HG03097 (cell line): ENCODE data around the gene UGT2B7.
"Not testable (repeated sequence)": the region's sequence is repeated elsewhere in the genome, so short reads cannot be mapped to it uniquely, and the experiment has no call there.

Experiments used
- ATAC-seq: cut with Tn5 transposase; IDR thresholded peaks from one replicate; pipeline ENCODE4 v1.9.1; 2021; ENCODE audit not compliant: unreplicated experiment, low FRiP score

Gene UGT2B7

DNA sequence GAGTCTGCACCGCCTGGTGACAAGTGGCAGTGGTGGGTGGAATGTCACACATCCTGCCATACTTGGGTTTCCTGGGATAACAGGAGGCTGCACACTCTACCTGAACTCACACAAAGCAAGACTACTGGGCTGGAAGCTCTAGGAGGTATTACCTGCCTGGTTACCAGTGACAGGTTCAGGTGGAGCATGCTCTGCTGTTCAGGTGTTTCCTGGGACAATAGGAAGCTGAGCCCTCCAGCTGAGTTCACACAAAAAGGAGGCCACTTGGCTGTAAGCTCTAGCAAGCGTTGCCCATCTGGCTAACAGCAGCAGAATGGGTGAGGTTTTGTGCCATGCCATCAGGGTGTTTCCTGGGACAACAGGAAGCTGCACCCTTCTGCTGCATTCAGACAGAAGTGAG is 17.4 kb upstream of the UGT2B7 start:
- no peak for ATAC-seq

DNA sequence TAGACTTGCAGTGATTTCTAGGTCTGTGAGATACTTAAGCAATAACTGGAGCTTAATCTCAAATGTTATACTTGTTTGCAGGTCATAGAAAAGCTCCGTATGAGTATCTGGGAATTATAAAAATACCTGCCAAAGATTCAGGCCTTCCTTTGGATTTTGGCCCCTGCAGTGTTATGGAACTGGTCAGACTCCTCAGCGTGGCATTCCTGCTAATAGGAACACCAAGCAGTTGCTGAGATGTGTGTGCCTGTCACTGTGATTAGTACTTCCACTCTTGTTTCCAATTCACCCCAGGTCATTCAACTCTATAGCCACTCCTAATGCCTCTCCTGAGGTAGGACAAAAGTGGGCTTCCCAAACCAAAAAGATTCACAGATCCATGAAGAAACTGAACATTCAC is 7.8 kb upstream of the UGT2B7 start:
- no peak for ATAC-seq

DNA sequence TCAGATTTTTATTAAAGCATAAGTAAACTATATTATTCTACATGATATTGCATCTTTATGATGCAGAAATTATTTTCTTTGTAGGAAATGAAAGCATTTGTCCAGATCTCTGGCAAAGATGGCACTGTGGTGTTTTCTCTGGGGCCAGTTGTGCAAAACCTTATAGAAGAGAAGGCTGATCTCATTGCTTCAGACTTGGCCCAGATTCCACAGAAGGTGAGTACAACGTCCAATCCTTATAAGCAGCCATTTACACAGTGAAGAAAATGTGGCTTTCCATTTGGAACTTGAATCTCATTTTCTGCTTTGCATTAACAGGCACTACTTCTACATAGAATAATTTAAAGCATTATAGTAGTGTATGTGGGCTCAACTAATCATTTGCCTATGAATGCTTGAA is 6.9 kb upstream of the UGT2B7 start:
- ATAC-seq = no peak

DNA sequence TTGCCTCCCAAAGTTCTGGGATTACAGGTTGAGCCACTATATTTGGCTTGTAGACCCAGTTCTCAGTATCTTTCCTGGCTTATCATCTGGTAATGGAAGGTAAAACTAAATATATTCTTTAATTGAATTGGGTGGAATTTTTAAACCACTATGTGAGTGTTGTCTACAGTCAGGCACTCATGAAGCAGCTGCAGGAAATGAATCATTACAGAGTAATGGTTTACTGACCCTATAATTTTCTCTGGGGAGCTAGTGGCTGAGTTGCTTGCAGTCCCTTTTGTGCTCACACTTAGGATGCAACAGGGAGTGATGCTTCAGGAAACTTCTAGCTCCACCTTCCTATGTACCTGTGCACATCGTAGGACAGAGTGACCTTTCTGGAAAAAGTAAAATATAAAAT is 4.1 kb upstream of the UGT2B7 start:
- no peak for ATAC-seq

DNA sequence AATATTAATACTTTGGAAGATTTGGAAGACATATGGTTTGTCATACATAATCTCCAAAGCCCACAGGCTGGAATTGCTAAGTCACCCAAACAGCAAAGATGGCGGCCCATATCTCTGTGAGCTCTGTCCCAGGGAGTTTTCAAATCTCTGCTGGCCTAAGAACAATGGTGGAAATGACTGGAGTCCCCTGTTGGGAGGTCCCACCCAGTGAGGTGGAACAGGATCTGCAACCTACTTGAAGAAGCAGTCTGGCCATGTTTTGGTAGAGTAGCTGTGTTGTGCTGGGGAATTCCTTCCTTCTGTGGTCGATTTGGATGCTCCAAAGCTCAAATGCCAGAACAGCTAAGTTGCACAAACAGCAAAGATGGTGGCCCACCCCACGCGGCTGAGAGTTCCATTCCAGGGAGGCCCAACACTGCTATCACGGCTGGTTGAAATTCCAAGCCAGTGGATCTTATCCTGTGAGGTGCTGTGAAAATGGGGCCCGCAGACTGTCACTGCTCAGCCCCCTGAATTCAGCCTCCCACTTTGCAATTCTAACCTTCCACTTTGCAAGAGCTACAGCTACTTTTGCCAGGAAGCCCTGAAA is 3.2 kb upstream of the UGT2B7 start:
- ATAC-seq = no peak

DNA sequence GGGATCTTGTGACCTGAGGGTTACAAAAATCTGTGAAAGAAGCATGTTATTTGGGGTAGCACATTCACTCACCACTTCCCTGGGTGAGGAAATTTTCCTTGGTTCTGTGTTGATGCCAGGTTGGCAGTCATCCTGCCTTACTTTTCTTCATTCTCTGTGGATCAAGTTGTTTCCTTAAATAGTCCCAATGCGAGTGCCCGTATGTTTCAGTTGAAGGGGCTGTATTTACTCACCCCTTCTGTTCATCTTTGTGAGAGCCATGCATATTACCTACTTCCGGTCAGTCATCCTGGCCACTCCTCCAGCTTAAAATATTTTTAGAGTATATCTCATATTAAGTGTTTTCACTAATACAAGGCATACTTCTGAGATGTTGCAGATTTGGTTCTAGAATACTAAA is 2.6 kb upstream of the UGT2B7 start:
- no peak for ATAC-seq

DNA sequence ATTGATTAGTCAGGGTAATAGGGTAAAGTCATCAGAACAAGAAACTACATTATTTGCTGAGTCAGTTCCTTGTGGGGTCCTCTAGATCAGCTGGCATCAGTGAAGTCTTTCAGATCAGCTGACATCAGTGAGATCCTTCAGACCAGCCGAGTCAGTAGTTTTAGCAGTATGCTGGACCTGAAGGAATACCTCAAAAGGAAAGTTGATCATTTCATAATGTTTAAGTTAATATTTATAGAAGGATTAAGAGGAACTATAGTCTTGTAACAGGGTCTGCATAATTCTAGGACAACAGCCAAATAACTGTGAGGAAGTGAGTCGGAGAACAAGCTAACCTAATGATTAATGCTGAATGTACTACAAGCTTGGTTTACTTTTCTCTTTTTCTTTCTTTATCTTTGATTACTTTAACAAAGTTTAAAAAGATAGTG is 958 bp upstream of the UGT2B7 start:
- peak; percentile 49 for ATAC-seq

DNA sequence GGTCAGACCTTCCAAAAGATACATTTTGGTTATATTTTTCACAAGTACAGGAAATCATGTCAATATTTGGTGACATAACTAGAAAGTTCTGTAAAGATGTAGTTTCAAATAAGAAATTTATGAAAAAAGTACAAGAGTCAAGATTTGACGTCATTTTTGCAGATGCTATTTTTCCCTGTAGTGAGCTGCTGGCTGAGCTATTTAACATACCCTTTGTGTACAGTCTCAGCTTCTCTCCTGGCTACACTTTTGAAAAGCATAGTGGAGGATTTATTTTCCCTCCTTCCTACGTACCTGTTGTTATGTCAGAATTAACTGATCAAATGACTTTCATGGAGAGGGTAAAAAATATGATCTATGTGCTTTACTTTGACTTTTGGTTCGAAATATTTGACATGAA is 536 bp downstream of the UGT2B7 start:
- no peak for ATAC-seq

DNA sequence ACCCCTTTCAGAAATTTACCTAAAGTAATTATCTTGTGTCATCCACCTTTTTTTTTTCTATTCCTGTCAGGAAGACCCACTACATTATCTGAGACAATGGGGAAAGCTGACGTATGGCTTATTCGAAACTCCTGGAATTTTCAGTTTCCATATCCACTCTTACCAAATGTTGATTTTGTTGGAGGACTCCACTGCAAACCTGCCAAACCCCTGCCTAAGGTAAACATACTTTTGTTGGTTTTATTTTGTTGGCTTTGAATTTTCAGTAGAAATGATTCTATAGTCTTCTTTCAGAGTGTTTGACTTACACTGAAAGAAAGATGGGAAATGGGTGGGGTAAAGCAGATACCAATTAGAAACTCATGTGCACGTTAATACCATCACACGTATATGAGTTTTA is 2.2 kb downstream of the UGT2B7 start:
- no peak for ATAC-seq

DNA sequence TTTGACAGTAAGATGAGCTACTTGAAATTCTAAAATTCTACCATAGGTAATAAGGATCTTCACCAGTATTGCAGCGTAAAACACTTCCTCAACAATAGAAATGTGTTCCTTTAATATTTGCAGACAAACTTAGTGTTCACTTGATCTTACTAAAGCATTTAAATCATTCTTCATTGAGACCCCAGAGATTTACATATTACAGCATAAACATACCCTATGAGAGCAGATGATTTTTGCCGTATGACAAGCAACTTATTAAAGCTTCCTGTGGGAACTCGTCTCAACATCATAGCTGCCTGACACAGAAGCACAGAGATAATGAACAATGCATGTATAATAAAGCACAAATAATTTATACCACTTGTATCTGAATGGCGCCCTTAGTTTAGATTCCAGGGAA is 3.6 kb downstream of the UGT2B7 start:
- ATAC-seq = no peak

DNA sequence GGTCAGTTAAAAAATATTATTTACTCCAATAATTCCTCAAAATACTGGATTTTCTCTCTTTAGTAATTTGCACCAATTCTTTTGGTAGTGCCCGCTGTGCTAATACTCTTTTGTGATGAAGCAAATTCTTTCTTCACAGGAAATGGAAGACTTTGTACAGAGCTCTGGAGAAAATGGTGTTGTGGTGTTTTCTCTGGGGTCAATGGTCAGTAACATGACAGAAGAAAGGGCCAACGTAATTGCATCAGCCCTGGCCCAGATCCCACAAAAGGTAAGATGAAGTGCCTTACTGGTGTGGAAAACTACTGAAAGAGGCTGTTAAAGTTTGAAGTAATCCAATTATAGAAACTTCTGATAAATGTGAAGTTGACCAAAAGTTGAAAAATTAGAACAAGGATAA is 6.4 kb downstream of the UGT2B7 start:
- not testable (repeated sequence) for ATAC-seq

DNA sequence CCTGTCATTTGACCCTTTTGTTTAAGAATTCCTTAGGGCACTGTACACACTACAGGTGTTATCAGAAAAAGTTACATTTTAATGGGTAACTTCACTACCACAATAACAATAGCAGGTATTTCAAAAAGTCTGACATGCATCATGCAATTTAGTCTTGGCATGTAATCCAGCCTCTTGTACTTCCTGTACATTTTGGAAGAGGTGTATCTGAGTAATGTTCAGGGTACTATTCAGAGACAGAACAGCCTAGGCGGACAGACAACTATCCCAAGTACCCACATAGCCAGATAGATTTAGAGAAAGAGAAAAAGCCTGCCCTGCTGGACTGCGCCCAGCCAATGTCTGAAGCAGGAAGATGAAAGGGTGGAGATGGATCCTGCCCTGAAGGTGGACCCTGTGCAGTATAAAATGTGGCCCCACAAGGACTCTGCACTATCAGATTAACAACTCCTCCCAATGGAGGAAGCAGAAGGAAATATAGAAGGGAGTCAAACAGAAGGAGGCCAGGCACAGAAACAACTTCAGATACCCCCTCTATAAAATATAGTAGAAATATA is 8.5 kb downstream of the UGT2B7 start:
- ATAC-seq = no peak

DNA sequence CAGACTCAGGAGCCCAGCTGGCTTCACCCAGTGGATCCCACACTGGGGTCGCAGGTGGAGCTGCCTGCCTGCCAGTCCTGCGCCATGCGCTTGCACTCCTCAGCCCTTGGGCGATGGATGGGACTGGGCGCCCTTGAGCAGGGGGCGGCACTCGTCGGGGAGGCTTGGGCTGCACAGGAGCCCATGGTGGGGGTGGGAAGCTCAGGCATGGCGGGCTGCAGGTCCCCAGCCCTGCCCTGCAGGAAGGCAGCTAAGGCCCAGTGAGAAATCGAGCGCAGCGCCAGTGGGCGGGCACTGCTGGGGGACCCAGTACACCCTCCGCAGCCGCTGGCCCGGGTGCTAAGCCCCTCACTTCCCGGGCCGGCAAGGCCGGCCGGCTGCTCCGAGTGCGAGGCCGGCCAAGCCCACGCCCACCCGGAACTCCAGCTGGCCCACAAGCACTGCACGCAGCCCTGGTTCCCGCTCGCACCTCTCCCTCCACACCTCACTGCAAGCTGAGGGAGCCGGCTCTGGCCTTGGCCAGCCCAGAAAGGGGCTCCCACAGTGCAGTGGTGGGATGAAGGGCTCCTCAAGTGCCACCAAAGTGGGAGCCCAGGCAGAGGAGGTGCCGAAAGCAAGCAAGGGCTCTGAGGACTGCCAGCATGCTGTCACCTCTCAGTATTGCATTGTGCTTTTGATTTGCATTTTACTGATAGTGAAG is 19.0 kb downstream of the UGT2B7 start:
- not testable (repeated sequence) for ATAC-seq

DNA sequence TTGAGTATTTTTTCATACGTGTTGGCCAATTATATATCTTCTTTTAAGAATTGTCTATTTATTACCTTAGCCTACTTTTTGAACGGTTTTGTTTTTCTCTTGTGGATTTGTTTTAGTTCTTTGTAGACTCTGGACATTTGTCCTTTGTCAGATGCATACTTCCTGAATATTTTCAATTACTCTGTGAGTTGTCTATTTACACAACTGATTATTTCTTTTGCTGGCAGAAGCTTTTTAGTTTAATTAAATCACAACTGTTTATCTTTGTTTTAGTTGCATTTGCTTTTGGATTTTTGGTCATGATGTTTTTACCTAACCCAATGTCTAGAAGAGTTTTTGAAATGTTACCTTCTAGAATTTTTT is 19.6 kb downstream of the UGT2B7 start:
- no peak for ATAC-seq

DNA sequence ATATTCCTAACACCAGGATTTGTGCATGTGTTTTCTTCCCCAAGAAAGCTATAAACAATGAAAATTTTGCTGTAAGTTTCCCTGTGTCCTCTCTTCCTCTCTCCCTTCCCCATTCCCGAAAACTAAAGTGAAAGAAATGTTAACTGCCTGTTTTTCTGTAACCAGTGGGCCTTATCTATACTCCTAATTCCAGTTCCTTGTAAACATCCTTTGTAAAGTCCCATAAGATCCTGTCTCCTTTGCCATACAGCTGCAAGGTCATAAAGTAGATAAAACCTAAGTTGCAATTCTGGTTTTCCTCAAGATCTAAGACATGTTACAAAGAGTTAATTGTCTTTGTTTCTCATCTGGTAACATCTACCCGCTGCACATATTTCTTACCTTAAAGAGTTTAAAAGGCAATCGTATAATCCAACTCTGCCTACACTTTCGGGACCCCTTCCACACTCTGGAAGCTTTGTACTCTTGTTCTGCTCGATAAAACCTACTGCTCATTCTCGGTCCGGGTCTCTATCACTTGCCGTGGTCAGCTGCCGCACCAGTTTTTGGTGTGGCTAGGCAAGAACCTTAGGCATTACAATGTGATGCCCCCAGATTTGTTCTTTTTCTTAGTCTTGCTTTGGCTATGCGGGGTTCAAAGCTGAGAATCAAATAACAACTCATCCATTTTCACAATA is 20.5 kb downstream of the UGT2B7 start:
- ATAC-seq = no peak

DNA sequence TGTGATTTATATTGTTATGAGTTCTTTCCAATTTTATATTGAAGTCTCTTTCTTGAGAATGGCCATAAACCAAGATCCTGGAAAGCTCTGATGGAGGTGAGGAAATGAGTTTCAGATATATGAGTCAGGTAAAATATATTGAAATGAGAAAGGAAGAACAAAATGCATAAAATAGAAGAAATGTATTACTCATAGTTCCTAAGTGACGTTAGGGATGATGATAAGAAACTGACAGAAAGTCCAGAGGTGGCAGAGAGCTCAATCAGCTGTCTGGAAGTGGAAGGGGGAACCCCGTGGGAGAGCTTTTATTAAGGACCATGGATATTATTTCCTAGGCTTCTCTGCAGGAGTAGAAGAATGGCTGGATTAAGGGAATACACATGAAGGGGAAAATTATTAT is 24.6 kb downstream of the UGT2B7 start:
- ATAC-seq = no peak

DNA sequence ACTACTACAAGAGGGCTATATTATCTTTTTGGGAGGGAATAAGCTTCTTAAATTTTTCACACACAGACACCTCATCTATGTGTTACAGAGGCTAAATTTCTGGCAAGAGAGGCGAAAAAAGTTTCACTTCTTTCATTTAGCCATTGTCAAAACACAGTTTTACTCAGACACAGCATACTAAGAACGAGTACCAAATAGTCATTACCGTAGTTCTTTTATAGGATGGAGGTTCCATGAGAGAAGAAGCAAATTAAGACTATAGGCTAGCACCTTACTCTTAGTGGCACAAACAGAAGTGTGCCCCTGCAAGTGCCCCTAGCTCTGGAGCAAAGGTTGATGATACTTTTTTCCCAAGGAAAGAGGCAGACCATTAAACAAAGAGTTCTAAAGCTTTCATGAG is 26.2 kb downstream of the UGT2B7 start:
- no peak for ATAC-seq

DNA sequence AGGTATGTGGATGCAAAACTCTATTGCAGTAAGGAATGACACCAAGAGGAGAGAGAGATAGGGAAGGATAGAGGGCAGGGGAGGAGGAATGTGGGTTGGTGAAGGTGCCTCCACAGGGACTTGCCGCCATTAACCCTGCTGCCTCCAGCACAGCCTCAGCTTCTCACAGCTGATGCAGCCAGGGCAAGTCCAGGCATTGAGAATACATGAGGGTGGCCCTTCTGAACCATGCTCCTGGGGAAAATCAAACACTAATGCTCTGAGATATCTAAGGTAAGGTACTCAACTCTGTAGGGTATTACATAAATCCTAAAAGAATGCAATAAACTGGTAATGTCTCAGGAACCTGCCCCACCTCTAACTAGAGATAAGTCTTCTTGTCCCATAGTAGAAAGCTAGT is 28.7 kb downstream of the UGT2B7 start:
- ATAC-seq = no peak

DNA sequence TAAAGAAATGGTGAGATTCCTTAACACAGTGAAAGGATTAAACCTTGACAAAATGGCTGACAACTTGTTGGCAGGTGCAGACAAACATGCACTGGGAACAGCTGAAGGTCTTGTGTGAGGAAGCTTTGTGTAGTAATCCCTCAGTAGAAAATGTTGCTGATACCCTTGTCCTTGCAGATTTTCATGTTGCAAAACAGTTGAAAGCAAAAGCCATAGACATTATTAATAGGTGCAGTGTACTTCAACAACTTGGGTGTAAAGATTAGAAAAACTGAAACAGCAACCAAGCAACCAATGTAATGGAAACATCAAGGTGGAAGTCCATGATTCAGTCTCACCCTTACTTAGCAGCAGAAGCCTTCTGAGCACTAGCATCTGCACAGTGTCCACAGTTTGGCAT is 29.8 kb downstream of the UGT2B7 start:
- ATAC-seq = no peak

DNA sequence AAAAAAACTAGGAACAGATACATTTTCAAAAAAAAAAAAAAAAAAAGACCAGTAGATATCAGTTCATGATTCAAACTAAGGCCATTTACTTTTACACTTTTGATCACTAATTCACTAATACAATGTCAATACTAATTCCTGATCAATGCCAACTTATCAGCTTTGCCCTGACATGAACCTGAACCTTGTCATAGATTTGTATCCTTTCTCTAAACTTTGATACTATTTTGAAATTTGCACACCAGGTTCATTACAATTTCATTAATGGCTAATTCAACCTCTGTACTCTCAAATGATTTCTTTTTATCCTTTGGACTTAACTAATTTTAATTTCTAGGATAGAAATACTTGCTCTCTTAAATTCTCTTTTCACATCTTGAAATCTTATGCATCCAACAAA is 37.7 kb downstream of the UGT2B7 start:
- ATAC-seq = no peak

DNA sequence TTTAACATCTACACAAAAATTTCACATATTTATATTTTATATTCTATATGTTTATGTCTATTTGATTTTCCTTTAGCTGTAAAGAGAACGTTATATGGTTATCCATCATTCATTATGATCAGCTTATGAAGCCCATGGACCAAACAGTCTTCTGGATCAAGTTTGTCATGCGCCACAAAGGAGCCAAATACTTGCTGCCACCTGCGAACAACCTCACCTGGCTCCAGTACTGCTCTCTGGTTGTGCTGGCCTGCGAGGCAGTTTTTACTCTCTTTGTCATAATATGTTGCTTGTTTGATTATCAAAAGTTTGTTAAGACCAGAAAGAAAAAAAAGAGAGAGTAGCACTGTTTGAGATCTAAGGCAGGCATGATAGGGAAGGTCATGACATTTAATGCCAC is 38.2 kb downstream of the UGT2B7 start:
- no peak for ATAC-seq

DNA sequence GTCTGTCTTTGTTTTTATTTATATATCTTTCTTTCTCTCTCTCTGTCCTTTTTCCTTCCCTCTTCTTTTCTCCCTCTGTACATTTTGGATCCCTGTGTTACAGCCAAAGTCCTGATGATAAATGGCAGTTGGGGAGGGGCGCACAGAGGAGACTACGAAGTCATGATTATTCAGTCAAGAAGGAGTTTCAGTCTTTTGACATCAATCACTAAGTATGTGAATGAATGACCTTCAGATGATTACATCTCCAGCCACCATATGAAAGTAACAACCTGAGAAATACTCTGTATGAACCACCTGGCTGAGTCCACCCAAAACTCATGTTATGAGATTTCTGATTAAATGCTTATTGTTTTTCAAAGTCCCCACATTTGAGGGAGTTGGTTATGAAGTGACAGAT is 45.0 kb downstream of the UGT2B7 start:
- ATAC-seq = no peak
